ENCODE measurements around the gene RBM22. TPM values are rescaled to one million over a fixed set of nuclear protein-coding genes. Genes with fewer than 3 reads are reported as not detected.

RBM22 gene
- total RNA-seq, 1 experiment from 2014 or later, result 66.8 TPM

DNA sequence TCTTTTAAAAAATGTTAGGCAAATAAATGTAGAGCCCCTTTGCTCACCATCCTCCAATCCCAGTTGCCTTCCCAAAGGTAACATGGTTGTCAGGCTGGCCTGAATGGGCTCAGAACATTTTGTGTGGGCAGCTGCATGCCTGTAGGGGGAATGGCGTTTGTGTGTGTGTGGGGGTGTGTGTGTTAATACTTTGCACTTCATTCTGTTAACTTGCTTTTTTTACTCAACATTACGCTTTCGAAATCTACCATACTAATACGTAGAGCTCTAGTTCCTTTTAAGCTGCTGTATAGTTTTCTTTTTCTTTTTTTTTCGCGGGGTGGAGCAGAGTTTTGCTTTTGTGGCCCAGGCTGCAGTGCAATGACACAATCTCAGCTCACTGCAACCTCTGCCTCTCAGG lies 25.8 kb downstream of the RBM22 start:
- no TSS peak for BruUV-seq (replicated peaks)
- intact Hi-C loops (cut with micrococcal nuclease; ENCODE audit: unreplicated experiment), result loop anchor here (10.0 kb wide), 1 partner anchor 170 kb away; the partner anchor contains the start of gene IRGM
- Histone ChIP-seq H3K9me3 (ENCODE audit: low read depth, low read length, poor library complexity, severe bottlenecking) (no peaks in the 10 kb centered on the region), H3K4me3 (ENCODE audit: low read depth, low read length, poor library complexity, severe bottlenecking) (no peak overlapping the region), H3K36me3 (ENCODE audit: insufficient read depth, low read length, poor library complexity, severe bottlenecking) (no peaks in the 10 kb centered on the region), H3K27ac (ENCODE audit: low read depth, low read length, poor library complexity, severe bottlenecking) (no peak overlapping the region), H3K4me1 (ENCODE audit: insufficient read depth, low read length, poor library complexity, severe bottlenecking) (peaks cover 12% of the 10 kb centered on the region), H3K27me3 (replicated peaks; ENCODE audit: insufficient read depth, low read depth, low read length, poor library complexity) (no peaks in the 10 kb centered on the region)
- POLR2A ChIA-PET (ENCODE audit: low non-redundant PET), result no interaction called here
- CTCF ChIA-PET, result no interaction called here
- no peak for TF ChIP-seq EZH2 (IDR thresholded peaks at IDR 0.05; ENCODE audit: borderline replicate concordance, low read depth, low read length, poor library complexity, severe bottlenecking)
- DNase-seq (ENCODE audit: low spot score), result no peak

- intact Hi-C loops (cut with micrococcal nuclease; ENCODE audit: unreplicated experiment), result loop anchor here (10.0 kb wide), 1 partner anchor 170 kb away; the partner anchor contains the start of gene IRGM
- Histone ChIP-seq H3K36me3 (ENCODE audit: insufficient read depth, low read length, poor library complexity, severe bottlenecking) (no peaks in the 10 kb centered on the region), H3K27me3 (replicated peaks; ENCODE audit: insufficient read depth, low read depth, low read length, poor library complexity) (no peaks in the 10 kb centered on the region), H3K4me3 (ENCODE audit: low read depth, low read length, poor library complexity, severe bottlenecking) (no peak overlapping the region), H3K4me1 (ENCODE audit: insufficient read depth, low read length, poor library complexity, severe bottlenecking) (peaks cover 12% of the 10 kb centered on the region), H3K9me3 (ENCODE audit: low read depth, low read length, poor library complexity, severe bottlenecking) (no peaks in the 10 kb centered on the region), H3K27ac (ENCODE audit: low read depth, low read length, poor library complexity, severe bottlenecking) (no peak overlapping the region)
- ChIA-PET CTCF (no interaction called here), POLR2A (ENCODE audit: low non-redundant PET) (no interaction called here)
- DNase-seq (ENCODE audit: low spot score), result no peak
- BruUV-seq (replicated peaks), result no TSS peak
- TF ChIP-seq EZH2 (IDR thresholded peaks at IDR 0.05; ENCODE audit: borderline replicate concordance, low read depth, low read length, poor library complexity, severe bottlenecking), result no peak
- TF ChIP-seq CTCF (conservative IDR thresholded peaks at IDR 0.05; ENCODE audit: low read depth, low read length), result no peak
Measured at GRCh38 chr5:150674341-150674821, 26.5 kb downstream of the RBM22 start.

DNA sequence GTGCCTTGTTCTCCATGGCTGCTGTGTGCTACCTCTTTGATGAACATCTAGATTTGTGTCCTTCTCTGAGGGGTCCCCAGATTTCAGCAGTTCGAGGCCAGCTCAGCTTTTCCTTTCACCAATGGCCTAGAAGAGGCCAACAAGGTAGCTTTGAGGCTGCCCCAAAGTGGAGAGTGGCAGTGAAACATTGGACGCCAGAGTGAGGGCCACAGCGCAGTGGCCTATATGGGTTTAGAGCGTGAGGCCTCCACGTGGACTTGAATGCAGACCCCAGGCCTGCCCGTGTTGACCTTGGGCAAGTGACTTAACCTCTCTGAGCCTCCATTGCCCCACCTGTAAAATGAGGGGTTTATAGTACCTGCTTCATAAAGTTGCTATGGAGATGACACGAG lies 28.0 kb downstream of the RBM22 start:
- Histone ChIP-seq H3K4me3 (ENCODE audit: low read depth, low read length, poor library complexity, severe bottlenecking) (peak overlapping the region; percentile 64), H3K36me3 (ENCODE audit: insufficient read depth, low read length, poor library complexity, severe bottlenecking) (no peaks in the 10 kb centered on the region), H3K27ac (ENCODE audit: low read depth, low read length, poor library complexity, severe bottlenecking) (no peak overlapping the region), H3K4me1 (ENCODE audit: insufficient read depth, low read length, poor library complexity, severe bottlenecking) (peaks cover 12% of the 10 kb centered on the region), H3K9me3 (ENCODE audit: low read depth, low read length, poor library complexity, severe bottlenecking) (no peaks in the 10 kb centered on the region), H3K27me3 (replicated peaks; ENCODE audit: insufficient read depth, low read depth, low read length, poor library complexity) (no peaks in the 10 kb centered on the region)
- CTCF ChIA-PET, result no interaction called here
- TF ChIP-seq EZH2 (IDR thresholded peaks at IDR 0.05; ENCODE audit: borderline replicate concordance, low read depth, low read length, poor library complexity, severe bottlenecking) (no peak), CTCF (conservative IDR thresholded peaks at IDR 0.05; ENCODE audit: low read depth, low read length) (no peak)
- POLR2A ChIA-PET (ENCODE audit: low non-redundant PET), result no interaction called here
- no TSS peak for BruUV-seq (replicated peaks)
- intact Hi-C loops (cut with micrococcal nuclease; ENCODE audit: unreplicated experiment), result loop anchor here (10.0 kb wide), 1 partner anchor 172 kb away; the partner anchor contains the start of gene IRGM
- DNase-seq (ENCODE audit: low spot score), result no peak
